B cell (primary cell): Measurements from ENCODE around the gene SCARB1. TPM values are rescaled to one million over a fixed set of nuclear protein-coding genes. Genes with fewer than 3 reads are reported as not detected.
"Not testable (repeated sequence)": the region's sequence is repeated elsewhere in the genome, so short reads cannot be mapped to it uniquely, and the experiment has no call there.

Experiments used
- ATAC-seq: fragments of 200-7000 bp; cut with Tn5 transposase; one replicate; pipeline ENCODE4 v1.10.0; 2021; ENCODE audit warnings: low read depth, mild to moderate bottlenecking, moderate number of reproducible peaks, moderate library complexity
- CTCF ChIA-PET: fragments of 350-600 bp; sonication (Branson Sonifier 250); formaldehyde crosslinking; loops from one replicate; lab custom pipeline; 2021; ENCODE audit warnings: antibody characterized with exemption, inconsistent platforms; lab: Charles Lee
- POLR2A ChIA-PET: fragments of 350-600 bp; sonication (Branson Sonifier 250); formaldehyde crosslinking; loops from one replicate; lab custom pipeline; 2021; ENCODE audit warnings: antibody characterized with exemption; lab: Charles Lee
- DNase-seq: peaks from one replicate; pipeline ENCODE4 v3.0.0; 2013
- H2AFZ ChIP-seq: 2 replicates; pipeline ENCODE4 v1.6.1; 2012; ENCODE audit warnings: mild to moderate bottlenecking, low read depth, low read length; ENCODE audit not compliant: insufficient read depth, poor library complexity, severe bottlenecking
- H3K27ac ChIP-seq, 2 donors: 1 replicate in 1 of 2; 2 replicates in 1 of 2; pipeline ENCODE4 v1.5.1; 2012 to 2013; ENCODE audit warnings: low read length in 2 of 2, mild to moderate bottlenecking in 2 of 2, moderate library complexity in 1 of 2
- H3K27me3 ChIP-seq, 4 experiments: fragments of 200-600 bp in 1 of 4; sonication (generic) in 1 of 4; replicated peaks in 1 of 4; 1 replicate in 2 of 4; 2 replicates in 2 of 4; pipeline versions ENCODE4 v1.6.1 to v1.7.0; 2013 to 2016; ENCODE audit warnings: low read length in 3 of 4, mild to moderate bottlenecking in 2 of 4, mixed read lengths in 1 of 4, moderate library complexity in 1 of 4; ENCODE audit not compliant: insufficient read depth in 4 of 4, control insufficient read depth in 3 of 4; ENCODE audit errors: control extremely low read depth in 1 of 4
- H3K36me3 ChIP-seq, 2 experiments: replicated peaks in 1 of 2; 1 replicate in 1 of 2; 2 replicates in 1 of 2; pipeline versions ENCODE4 v1.6.1 to v1.7.1; 2013; ENCODE audit warnings: low read length in 1 of 2; ENCODE audit not compliant: insufficient read depth in 2 of 2, control insufficient read depth in 1 of 2; ENCODE audit errors: control extremely low read depth in 1 of 2, extremely low read depth in 1 of 2
- H3K4me1 ChIP-seq, 2 donors: fragments of 200-600 bp in 1 of 2; sonication (generic) in 1 of 2; 1 replicate in 1 of 2; 2 replicates in 1 of 2; pipeline versions ENCODE4 v1.5.1 to v1.6.1; 2013 to 2017; ENCODE audit warnings: low read length in 2 of 2; ENCODE audit not compliant: control insufficient read depth in 2 of 2, insufficient read depth in 2 of 2
- H3K4me2 ChIP-seq: replicated peaks from 2 replicates; pipeline ENCODE3; 2012; ENCODE audit warnings: mild to moderate bottlenecking, low read depth, low read length; ENCODE audit not compliant: poor library complexity, severe bottlenecking
- H3K4me3 ChIP-seq, 5 experiments: fragments of 200-600 bp in 1 of 5; sonication (generic) in 1 of 5; 1 replicate in 3 of 5; 2 replicates in 2 of 5; pipeline versions ENCODE4 v1.5.1 to v1.7.0; 2011 to 2016; ENCODE audit warnings: low read length in 4 of 5, mild to moderate bottlenecking in 4 of 5, low read depth in 2 of 5, control low read depth in 1 of 5, moderate library complexity in 1 of 5; ENCODE audit not compliant: insufficient read depth in 1 of 5; ENCODE audit errors: control extremely low read depth in 1 of 5, extremely low read depth in 1 of 5
- H3K79me2 ChIP-seq: fragments of 200-600 bp; sonication (generic); one replicate; pipeline ENCODE4 v1.6.0; 2016; ENCODE audit warnings: low read length; ENCODE audit not compliant: control insufficient read depth, insufficient read depth
- H3K9ac ChIP-seq: fragments of 200-600 bp; sonication (generic); 2 replicates; pipeline ENCODE4 v1.6.1; 2017; ENCODE audit warnings: mild to moderate bottlenecking, low read length, moderate library complexity
- H3K9me3 ChIP-seq, 3 donors: one replicate each; pipeline versions ENCODE4 v1.6.1 to v1.7.1; 2013; ENCODE audit warnings: low read length in 2 of 3; ENCODE audit not compliant: control insufficient read depth in 2 of 3, insufficient read depth in 1 of 3; ENCODE audit errors: control extremely low read depth in 1 of 3
- H4K20me1 ChIP-seq: 2 replicates; pipeline ENCODE4 v1.6.0; 2012; ENCODE audit warnings: mild to moderate bottlenecking, low read length; ENCODE audit not compliant: insufficient read depth, control insufficient read depth, poor library complexity, severe bottlenecking
- H3K27ac Mint-ChIP-seq: one replicate; pipeline ENCODE4 v1.8.0; 2021; ENCODE audit warnings: mixed read lengths
- H3K27me3 Mint-ChIP-seq: one replicate; pipeline ENCODE4 v1.8.0; 2021; ENCODE audit warnings: mixed read lengths
- H3K4me1 Mint-ChIP-seq: one replicate; pipeline ENCODE4 v1.8.0; 2021; ENCODE audit warnings: mixed read lengths
- H3K4me3 Mint-ChIP-seq: one replicate; pipeline ENCODE4 v1.8.0; 2021; ENCODE audit warnings: mixed read lengths
- H3K9me3 Mint-ChIP-seq: one replicate; pipeline ENCODE4 v1.8.0; 2022; ENCODE audit warnings: mixed read lengths; ENCODE audit not compliant: insufficient read depth
- CTCF ChIP-seq: fragments of 200-600 bp; IDR thresholded peaks from one replicate; pipeline ENCODE4 v1.8.0; 2022; ENCODE audit warnings: antibody characterized with exemption, mild to moderate bottlenecking
- EZH2 ChIP-seq: IDR thresholded peaks from 2 replicates; pipeline ENCODE4 v1.6.1; 2012; ENCODE audit warnings: borderline replicate concordance, low read depth, mild to moderate bottlenecking, moderate library complexity, low read length; ENCODE audit not compliant: insufficient read depth, poor library complexity, severe bottlenecking
- WGBS: methylation state at CpG from one replicate; pipeline ENCODE4 v1.1.5; 2013; ENCODE audit warnings: missing lambda C conversion rate; ENCODE audit not compliant: insufficient coverage; 5-methylcytosine and 5-hydroxymethylcytosine counted together
- intact Hi-C: fragments of 100-400 bp; cut with micrococcal nuclease; formaldehyde crosslinking; loops from one replicate; pipeline ENCODE4 v1.10.0; 2022
- polyA plus RNA-seq: library from polyadenylated mRNA; depleted of rRNA; stranded (reverse); fragments of >200 nt; gene quantifications from 2 replicates; pipeline ENCODE4 v1.2.3, GENCODE V29; 2012
- total RNA-seq, 2 donors: library from RNA; stranded (reverse); fragments of 120-200 nt in 1 of 2; gene quantifications; 1 replicate in 1 of 2; 2 replicates in 1 of 2; pipeline versions ENCODE4 v1.2.3 to v1.2.4, GENCODE V29; 2013 to 2022

Gene SCARB1
- total and polyA plus RNA-seq, 2 donors (not counting 1 experiment from before 2014, with no cell fraction given): 26.8 to 30.7 TPM

GRCh38 chr12:124888260-124888659, 24.6 kb upstream of the SCARB1 start:
- ChIA-PET CTCF (interaction anchor here (0.9 to 5.2 kb wide), 4 partner anchors 8 to 26 kb away, joined by 3 to 28 read pairs (median 12); no protein-coding TSS in a partner anchor), POLR2A (no interaction called here)
- Histone ChIP-seq H3K27ac (no peak overlapping the region), H3K79me2 (no peaks in the 10 kb centered on the region), H3K4me3 (no peak overlapping the region), H3K4me2 (no peak overlapping the region), H2AFZ (no peak overlapping the region), H3K4me1 (peaks cover 37 to 45% of the 10 kb centered on the region in 2 donors), H3K9me3 (peaks cover 0 to 6% (median 0%) of the 10 kb centered on the region in 3 donors), H4K20me1 (no peaks in the 10 kb centered on the region), H3K9ac (no peak overlapping the region), H3K27me3 (no peaks in the 10 kb centered on the region), H3K36me3 (no peaks in the 10 kb centered on the region)
- no peaks in the 10 kb centered on the region for H3K27me3 Mint-ChIP-seq
- no peak overlapping the region for H3K4me3 Mint-ChIP-seq
- ATAC-seq (no peak), DNase-seq (no peak)
- no CpG with 5 or more reads among the region's 2 CpGs for WGBS
- H3K27ac Mint-ChIP-seq: no peak overlapping the region
- H3K4me1 Mint-ChIP-seq: peaks cover 42% of the 10 kb centered on the region
- intact Hi-C loops: no loop called here
- TF ChIP-seq EZH2 (no peak), CTCF (no peak)
- no peaks in the 10 kb centered on the region for H3K9me3 Mint-ChIP-seq

- H3K4me3 Mint-ChIP-seq, H3K9ac ChIP-seq, ATAC-seq, H3K36me3 ChIP-seq, H3K9me3 ChIP-seq, H3K27me3 ChIP-seq, H3K27me3 Mint-ChIP-seq, H3K27ac ChIP-seq, H3K4me2 ChIP-seq, H3K4me3 ChIP-seq, H2AFZ ChIP-seq, intact Hi-C loops, DNase-seq, H4K20me1 ChIP-seq, H3K27ac Mint-ChIP-seq, H3K79me2 ChIP-seq, H3K9me3 Mint-ChIP-seq: not testable (repeated sequence)
- H3K4me1 Mint-ChIP-seq: peaks cover 46% of the 10 kb centered on the region
- ChIA-PET CTCF (interaction anchor here (0.6 to 5.2 kb wide), 7 partner anchors 8 to 52 kb away, joined by 3 to 28 read pairs (median 6); no protein-coding TSS in a partner anchor), POLR2A (interaction anchor here (1.0 kb wide), 1 partner anchor 16 kb away, joined by 4 read pairs; no protein-coding TSS in a partner anchor)
- 22% methylated on average over 5 of the region's 9 CpGs for WGBS
- peaks cover 41 to 50% of the 10 kb centered on the region in 2 donors for H3K4me1 ChIP-seq
Observed at GRCh38 chr12:124887766-124888165, 24.1 kb upstream of the SCARB1 start.
